Duodenal mucosa (tissue), 2 donors: ENCODE data around the gene KRTAP5-3.

Experiments
- H3K27ac ChIP-seq: one replicate; pipeline ENCODE4 v1.7.0; 2013; ENCODE audit warnings: low read depth, low read length
- H3K27me3 ChIP-seq, 2 donors: one replicate each; pipeline ENCODE4 v1.7.0; 2013; ENCODE audit warnings: low read length in 2 of 2, control low read depth in 1 of 2; ENCODE audit not compliant: insufficient read depth in 2 of 2, control insufficient read depth in 1 of 2
- H3K36me3 ChIP-seq, 2 donors: one replicate each; pipeline ENCODE4 v1.7.0; 2013; ENCODE audit warnings: low read length in 2 of 2, control low read depth in 1 of 2; ENCODE audit not compliant: insufficient read depth in 2 of 2, control insufficient read depth in 1 of 2
- H3K4me1 ChIP-seq, 2 donors: one replicate each; pipeline ENCODE4 v1.7.0; 2013; ENCODE audit warnings: low read length in 2 of 2, control low read depth in 1 of 2; ENCODE audit not compliant: insufficient read depth in 2 of 2, control insufficient read depth in 1 of 2
- H3K4me3 ChIP-seq, 2 donors: one replicate each; pipeline ENCODE4 v1.7.0; 2013; ENCODE audit warnings: low read length in 2 of 2, low read depth in 1 of 2
- H3K9ac ChIP-seq, 2 donors: one replicate each; pipeline ENCODE4 v1.7.0; 2013; ENCODE audit warnings: low read length in 2 of 2, low read depth in 1 of 2
- H3K9me3 ChIP-seq, 2 donors: one replicate each; pipeline ENCODE4 v1.7.0; 2013; ENCODE audit warnings: low read length in 2 of 2, control low read depth in 1 of 2; ENCODE audit not compliant: control insufficient read depth in 1 of 2

The KRTAP5-3 gene

GRCh38 chr11:1632053-1632714 lies 23.9 kb upstream of the KRTAP5-3 start:
- Histone ChIP-seq H3K36me3 (no peaks in the 10 kb centered on the region), H3K27me3 (peaks cover 4 to 30% of the 10 kb centered on the region in 2 donors), H3K4me1 (no peaks in the 10 kb centered on the region), H3K27ac (no peak overlapping the region), H3K4me3 (no peak overlapping the region), H3K9ac (no peak overlapping the region), H3K9me3 (no peaks in the 10 kb centered on the region)

- no peak overlapping the region for H3K9ac ChIP-seq
- H3K4me1 ChIP-seq, result no peaks in the 10 kb centered on the region
- H3K27ac ChIP-seq, result no peak overlapping the region
- no peaks in the 10 kb centered on the region for H3K36me3 ChIP-seq
- H3K4me3 ChIP-seq, result no peak overlapping the region
- no peaks in the 10 kb centered on the region for H3K9me3 ChIP-seq
- peaks cover 4 to 30% of the 10 kb centered on the region in 2 donors for H3K27me3 ChIP-seq
Observed at GRCh38 chr11:1631066-1631568, 22.9 kb upstream of the KRTAP5-3 start.

GRCh38 chr11:1630271-1630670 lies 22.0 kb upstream of the KRTAP5-3 start:
- Histone ChIP-seq H3K9ac (no peak overlapping the region), H3K27me3 (peaks cover 4 to 30% of the 10 kb centered on the region in 2 donors), H3K9me3 (no peaks in the 10 kb centered on the region), H3K4me3 (no peak overlapping the region), H3K27ac (no peak overlapping the region), H3K4me1 (no peaks in the 10 kb centered on the region), H3K36me3 (no peaks in the 10 kb centered on the region)

- Histone ChIP-seq H3K9me3 (no peaks in the 10 kb centered on the region), H3K4me1 (no peaks in the 10 kb centered on the region), H3K36me3 (no peaks in the 10 kb centered on the region), H3K4me3 (no peak within 1 kb of the TSS), H3K9ac (no peak within 1 kb of the TSS), H3K27me3 (peaks cover 4 to 30% of the 10 kb centered on the region in 2 donors), H3K27ac (no peak within 1 kb of the TSS)
Observed at GRCh38 chr11:1629326-1630185, 21.3 kb upstream of the KRTAP5-3 start, which contains the start of gene KRTAP5-5. Gene KRTAP5-5 (plus strand): TSS chr11:1629775. CDS start chr11:1629841, 66 bp downstream.

GRCh38 chr11:1628506-1629325 lies 20.5 kb upstream of the KRTAP5-3 start:
- Histone ChIP-seq H3K36me3 (no peaks in the 10 kb centered on the region), H3K27ac (no peak overlapping the region), H3K4me1 (no peaks in the 10 kb centered on the region), H3K9ac (no peak overlapping the region), H3K27me3 (peaks cover 4 to 30% of the 10 kb centered on the region in 2 donors), H3K9me3 (no peaks in the 10 kb centered on the region), H3K4me3 (no peak overlapping the region)

- H3K27ac ChIP-seq, result no peak overlapping the region
- no peak overlapping the region for H3K4me3 ChIP-seq
- no peaks in the 10 kb centered on the region for H3K36me3 ChIP-seq
- H3K27me3 ChIP-seq, result peaks cover 4 to 15% of the 10 kb centered on the region in 2 donors
- no peaks in the 10 kb centered on the region for H3K9me3 ChIP-seq
- H3K4me1 ChIP-seq, result no peaks in the 10 kb centered on the region
- no peak overlapping the region for H3K9ac ChIP-seq
Observed at GRCh38 chr11:1625541-1625940, 17.3 kb upstream of the KRTAP5-3 start.

GRCh38 chr11:1624621-1625020 lies 16.4 kb upstream of the KRTAP5-3 start:
- no peaks in the 10 kb centered on the region for H3K4me1 ChIP-seq
- H3K27me3 ChIP-seq, result peaks cover 4 to 12% of the 10 kb centered on the region in 2 donors
- H3K9ac ChIP-seq, result no peak overlapping the region
- no peaks in the 10 kb centered on the region for H3K9me3 ChIP-seq
- no peak overlapping the region for H3K4me3 ChIP-seq
- no peak overlapping the region for H3K27ac ChIP-seq
- no peaks in the 10 kb centered on the region for H3K36me3 ChIP-seq

GRCh38 chr11:1623716-1624115 lies 15.5 kb upstream of the KRTAP5-3 start:
- peaks cover 0 to 5% of the 10 kb centered on the region in 2 donors for H3K27me3 ChIP-seq
- no peaks in the 10 kb centered on the region for H3K9me3 ChIP-seq
- no peaks in the 10 kb centered on the region for H3K4me1 ChIP-seq
- H3K27ac ChIP-seq, result no peak overlapping the region
- H3K9ac ChIP-seq, result no peak overlapping the region
- H3K4me3 ChIP-seq, result no peak overlapping the region
- no peaks in the 10 kb centered on the region for H3K36me3 ChIP-seq

- no peaks in the 10 kb centered on the region for H3K36me3 ChIP-seq
- no peaks in the 10 kb centered on the region for H3K9me3 ChIP-seq
- no peaks in the 10 kb centered on the region for H3K4me1 ChIP-seq
- no peak within 1 kb of the TSS for H3K4me3 ChIP-seq
- no peak within 1 kb of the TSS for H3K27ac ChIP-seq
- H3K9ac ChIP-seq, result no peak within 1 kb of the TSS
- H3K27me3 ChIP-seq, result no peaks in the 10 kb centered on the region
Observed at GRCh38 chr11:1622086-1622485, 13.8 kb upstream of the KRTAP5-3 start, which contains the start of gene KRTAP5-4. Gene KRTAP5-4 (minus strand): TSS chr11:1622138. CDS start chr11:1622093, 45 bp downstream.
